ENCODE results near the gene PSMD5. TPM values are rescaled to one million over a fixed set of nuclear protein-coding genes. Genes with fewer than 3 reads are reported as not detected.

The PSMD5 gene
- polyA plus RNA-seq, 1 of the 3 experiments (the other 2 are of a cell fraction), result 13.7 TPM

DNA sequence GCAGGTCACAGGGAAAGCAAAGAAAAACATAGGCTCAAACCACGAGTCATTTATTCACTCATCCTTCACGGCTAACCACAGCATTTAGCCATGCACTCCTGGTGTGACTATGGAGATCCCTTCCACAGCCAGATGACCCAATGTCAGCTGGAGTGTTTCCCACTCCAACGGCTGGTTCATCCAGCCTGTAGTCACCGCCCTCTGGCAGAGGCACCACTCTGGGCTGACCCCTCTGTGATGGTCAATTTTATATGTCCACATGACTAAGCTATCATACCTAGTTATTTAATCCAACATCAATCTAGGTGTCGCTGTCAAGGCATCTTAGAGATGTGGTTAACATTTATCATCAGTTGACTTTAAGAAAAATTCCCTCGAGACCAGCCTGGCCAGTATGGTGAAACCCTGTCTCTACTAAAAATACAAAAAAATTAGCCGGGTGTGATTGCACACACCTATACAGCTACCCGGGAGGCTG is 43.8 kb upstream of the PSMD5 start (continued):
- 0 out of 2 replicates have a peak, but pooled peaks have one; percentile 16 for TF ChIP-seq TEAD4 (IDR thresholded peaks at IDR 0.05; ENCODE audit: borderline replicate concordance, insufficient read depth)
- TF ChIP-seq, protein P1, sequence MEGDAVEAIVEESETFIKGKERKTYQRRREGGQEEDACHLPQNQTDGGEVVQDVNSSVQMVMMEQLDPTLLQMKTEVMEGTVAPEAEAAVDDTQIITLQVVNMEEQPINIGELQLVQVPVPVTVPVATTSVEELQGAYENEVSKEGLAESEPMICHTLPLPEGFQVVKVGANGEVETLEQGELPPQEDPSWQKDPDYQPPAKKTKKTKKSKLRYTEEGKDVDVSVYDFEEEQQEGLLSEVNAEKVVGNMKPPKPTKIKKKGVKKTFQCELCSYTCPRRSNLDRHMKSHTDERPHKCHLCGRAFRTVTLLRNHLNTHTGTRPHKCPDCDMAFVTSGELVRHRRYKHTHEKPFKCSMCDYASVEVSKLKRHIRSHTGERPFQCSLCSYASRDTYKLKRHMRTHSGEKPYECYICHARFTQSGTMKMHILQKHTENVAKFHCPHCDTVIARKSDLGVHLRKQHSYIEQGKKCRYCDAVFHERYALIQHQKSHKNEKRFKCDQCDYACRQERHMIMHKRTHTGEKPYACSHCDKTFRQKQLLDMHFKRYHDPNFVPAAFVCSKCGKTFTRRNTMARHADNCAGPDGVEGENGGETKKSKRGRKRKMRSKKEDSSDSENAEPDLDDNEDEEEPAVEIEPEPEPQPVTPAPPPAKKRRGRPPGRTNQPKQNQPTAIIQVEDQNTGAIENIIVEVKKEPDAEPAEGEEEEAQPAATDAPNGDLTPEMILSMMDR (IDR thresholded peaks at IDR 0.05), result no peak
- TF ChIP-seq, protein P2, sequence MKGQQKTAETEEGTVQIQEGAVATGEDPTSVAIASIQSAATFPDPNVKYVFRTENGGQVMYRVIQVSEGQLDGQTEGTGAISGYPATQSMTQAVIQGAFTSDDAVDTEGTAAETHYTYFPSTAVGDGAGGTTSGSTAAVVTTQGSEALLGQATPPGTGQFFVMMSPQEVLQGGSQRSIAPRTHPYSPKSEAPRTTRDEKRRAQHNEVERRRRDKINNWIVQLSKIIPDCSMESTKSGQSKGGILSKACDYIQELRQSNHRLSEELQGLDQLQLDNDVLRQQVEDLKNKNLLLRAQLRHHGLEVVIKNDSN (IDR thresholded peaks at IDR 0.05; ENCODE audit: borderline replicate concordance, low read depth), result no peak
- TF ChIP-seq TAF1 (IDR thresholded peaks at IDR 0.05; ENCODE audit: borderline replicate concordance, low read depth, low read length), result no peak
- no peak for TF ChIP-seq CHD2 (IDR thresholded peaks at IDR 0.05; ENCODE audit: low read length, partially characterized antibody)
- peak; percentile 77 for TF ChIP-seq TCF12 (IDR thresholded peaks at IDR 0.05)
- TF ChIP-seq GABPA (IDR thresholded peaks at IDR 0.05; ENCODE audit: low read depth), result no peak

DNA sequence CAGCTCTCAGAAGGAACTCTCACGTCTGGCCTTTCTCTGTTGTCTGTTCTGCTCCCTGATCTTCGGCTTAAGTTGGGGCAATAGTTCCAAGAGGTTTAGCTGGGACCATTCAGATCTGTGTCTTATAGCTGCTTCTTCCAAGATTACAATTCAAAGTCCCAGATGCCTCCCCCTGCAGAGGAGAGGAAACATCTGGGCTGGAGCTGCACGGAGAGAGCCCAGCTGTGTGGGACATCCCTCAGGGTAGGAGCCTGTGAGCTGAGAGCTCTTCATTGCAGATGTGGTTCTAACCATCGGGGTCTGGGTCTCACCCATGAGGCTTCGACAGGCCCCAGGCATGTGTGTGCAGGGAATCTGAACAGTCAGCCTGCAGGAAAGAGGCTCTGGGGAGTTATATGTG is 43.2 kb upstream of the PSMD5 start:
- POLR2A ChIA-PET, result interaction anchor here (0.7 kb wide), 1 partner anchor 30 kb away, joined by 4 read pairs; no protein-coding TSS in a partner anchor
- no peaks in the 10 kb centered on the region for H3F3A ChIP-seq (replicated peaks; ENCODE audit: insufficient read depth)
- no peaks in the 10 kb centered on the region for H3K36me3 ChIP-seq (replicated peaks in 1 of 2; ENCODE audit: control insufficient read depth in 1 of 2, insufficient read depth in 2 of 2, low read length in 1 of 2)
- no peaks in the 10 kb centered on the region for H3K9me3 ChIP-seq
- no peaks in the 10 kb centered on the region for H3K9me2 ChIP-seq
- no peak overlapping the region for H3K9ac ChIP-seq
- no peak overlapping the region for H2AFZ ChIP-seq (ENCODE audit: low read depth)
- H4K20me1 ChIP-seq (ENCODE audit: insufficient read depth), result no peaks in the 10 kb centered on the region
- H3K4me3 ChIP-seq (ENCODE audit: low read depth in 2 of 2, low read length in 1 of 2), result no peak overlapping the region
- CTCF ChIA-PET, result interaction anchor here (1.1 to 1.8 kb wide), 5 partner anchors 8 to 50 kb away, joined by 3 to 4 read pairs (median 4); no protein-coding TSS in a partner anchor
- peaks cover 5 to 11% of the 10 kb centered on the region in 2 experiments; a peak in 2 of 4 replicates for H3K4me1 ChIP-seq (ENCODE audit: control insufficient read depth in 1 of 2, insufficient read depth in 2 of 2, low read depth in 1 of 2, low read length in 1 of 2)
- H3K79me2 ChIP-seq (ENCODE audit: insufficient read depth), result no peaks in the 10 kb centered on the region
- H3K27ac ChIP-seq (ENCODE audit: low read depth in 2 of 2, low read length in 1 of 2), result no peak overlapping the region
- TF ChIP-seq RFX5 (IDR thresholded peaks at IDR 0.05; ENCODE audit: low read length), result no peak
- TF ChIP-seq GABPA (IDR thresholded peaks at IDR 0.05; ENCODE audit: low read depth), result no peak
- no peak for TF ChIP-seq NRF1 (IDR thresholded peaks at IDR 0.05; ENCODE audit: low read depth, low read length)
- TF ChIP-seq POLR2AphosphoS5 (IDR thresholded peaks at IDR 0.05; ENCODE audit: low read depth, low read length), result no peak
- peak; percentile 50 for DNase-seq
- no peaks in the 10 kb centered on the region for H3K27me3 ChIP-seq (ENCODE audit: insufficient read depth)
- WGBS (ENCODE audit: low lambda C conversion rate), result 69% methylated on average over 5 of the region's 5 CpGs
- no peak overlapping the region for H3K4me2 ChIP-seq

DNA sequence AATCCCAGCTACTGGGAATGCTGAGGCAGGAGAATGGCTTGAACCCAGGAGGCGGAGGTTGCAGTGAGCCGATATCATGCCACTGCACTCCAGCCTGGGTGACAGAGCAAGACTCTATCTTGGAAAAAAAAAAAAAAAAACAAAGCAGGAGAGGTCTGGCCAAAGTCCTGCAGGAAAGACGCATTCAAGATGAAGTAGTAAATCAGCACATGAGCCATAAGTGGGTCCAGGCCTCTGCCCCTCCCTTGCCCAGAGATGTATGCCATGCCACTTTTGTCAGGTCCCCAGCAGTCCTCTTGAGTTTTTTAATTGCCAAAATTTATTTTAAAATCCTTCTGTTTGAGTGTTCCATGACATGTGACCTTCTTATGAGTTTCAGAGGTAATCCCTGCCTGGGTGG is 42.7 kb upstream of the PSMD5 start:
- Histone ChIP-seq H2AFZ (ENCODE audit: low read depth) (no peak overlapping the region), H3K79me2 (ENCODE audit: insufficient read depth) (no peaks in the 10 kb centered on the region), H3K4me1 (ENCODE audit: control insufficient read depth in 1 of 2, insufficient read depth in 2 of 2, low read depth in 1 of 2, low read length in 1 of 2) (peaks cover 5 to 11% of the 10 kb centered on the region in 2 experiments; a peak in 2 of 4 replicates), H3K4me2 (no peak overlapping the region), H3K4me3 (ENCODE audit: low read depth in 2 of 2, low read length in 1 of 2) (no peak overlapping the region), H3K9me2 (no peaks in the 10 kb centered on the region), H4K20me1 (ENCODE audit: insufficient read depth) (no peaks in the 10 kb centered on the region), H3K27ac (ENCODE audit: low read depth in 2 of 2, low read length in 1 of 2) (no peak overlapping the region), H3K36me3 (replicated peaks in 1 of 2; ENCODE audit: control insufficient read depth in 1 of 2, insufficient read depth in 2 of 2, low read length in 1 of 2) (no peaks in the 10 kb centered on the region), H3K9ac (no peak overlapping the region), H3K9me3 (no peaks in the 10 kb centered on the region), H3F3A (replicated peaks; ENCODE audit: insufficient read depth) (no peaks in the 10 kb centered on the region), H3K27me3 (ENCODE audit: insufficient read depth) (no peaks in the 10 kb centered on the region)
- ChIA-PET CTCF (interaction anchor here (1.1 to 1.8 kb wide), 4 partner anchors 8 to 51 kb away, joined by 3 to 4 read pairs (median 4); no protein-coding TSS in a partner anchor), POLR2A (interaction anchor here (0.7 kb wide), 1 partner anchor 31 kb away, joined by 4 read pairs; no protein-coding TSS in a partner anchor)
- 76% methylated on average over 3 of the region's 3 CpGs for WGBS (ENCODE audit: low lambda C conversion rate)
- DNase-seq, result no peak
- TF ChIP-seq, protein P3, sequence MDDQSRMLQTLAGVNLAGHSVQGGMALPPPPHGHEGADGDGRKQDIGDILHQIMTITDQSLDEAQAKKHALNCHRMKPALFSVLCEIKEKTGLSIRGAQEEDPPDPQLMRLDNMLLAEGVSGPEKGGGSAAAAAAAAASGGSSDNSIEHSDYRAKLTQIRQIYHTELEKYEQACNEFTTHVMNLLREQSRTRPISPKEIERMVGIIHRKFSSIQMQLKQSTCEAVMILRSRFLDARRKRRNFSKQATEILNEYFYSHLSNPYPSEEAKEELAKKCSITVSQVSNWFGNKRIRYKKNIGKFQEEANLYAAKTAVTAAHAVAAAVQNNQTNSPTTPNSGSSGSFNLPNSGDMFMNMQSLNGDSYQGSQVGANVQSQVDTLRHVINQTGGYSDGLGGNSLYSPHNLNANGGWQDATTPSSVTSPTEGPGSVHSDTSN (IDR thresholded peaks at IDR 0.05), result no peak
- TF ChIP-seq RAD21 (IDR thresholded peaks at IDR 0.05; ENCODE audit: low read length) (no peak), RFX5 (IDR thresholded peaks at IDR 0.05; ENCODE audit: low read length) (no peak), NRF1 (IDR thresholded peaks at IDR 0.05; ENCODE audit: low read depth, low read length) (no peak), YY1 (IDR thresholded peaks at IDR 0.05; ENCODE audit: low read depth) (no peak)
- TF ChIP-seq, protein P4, sequence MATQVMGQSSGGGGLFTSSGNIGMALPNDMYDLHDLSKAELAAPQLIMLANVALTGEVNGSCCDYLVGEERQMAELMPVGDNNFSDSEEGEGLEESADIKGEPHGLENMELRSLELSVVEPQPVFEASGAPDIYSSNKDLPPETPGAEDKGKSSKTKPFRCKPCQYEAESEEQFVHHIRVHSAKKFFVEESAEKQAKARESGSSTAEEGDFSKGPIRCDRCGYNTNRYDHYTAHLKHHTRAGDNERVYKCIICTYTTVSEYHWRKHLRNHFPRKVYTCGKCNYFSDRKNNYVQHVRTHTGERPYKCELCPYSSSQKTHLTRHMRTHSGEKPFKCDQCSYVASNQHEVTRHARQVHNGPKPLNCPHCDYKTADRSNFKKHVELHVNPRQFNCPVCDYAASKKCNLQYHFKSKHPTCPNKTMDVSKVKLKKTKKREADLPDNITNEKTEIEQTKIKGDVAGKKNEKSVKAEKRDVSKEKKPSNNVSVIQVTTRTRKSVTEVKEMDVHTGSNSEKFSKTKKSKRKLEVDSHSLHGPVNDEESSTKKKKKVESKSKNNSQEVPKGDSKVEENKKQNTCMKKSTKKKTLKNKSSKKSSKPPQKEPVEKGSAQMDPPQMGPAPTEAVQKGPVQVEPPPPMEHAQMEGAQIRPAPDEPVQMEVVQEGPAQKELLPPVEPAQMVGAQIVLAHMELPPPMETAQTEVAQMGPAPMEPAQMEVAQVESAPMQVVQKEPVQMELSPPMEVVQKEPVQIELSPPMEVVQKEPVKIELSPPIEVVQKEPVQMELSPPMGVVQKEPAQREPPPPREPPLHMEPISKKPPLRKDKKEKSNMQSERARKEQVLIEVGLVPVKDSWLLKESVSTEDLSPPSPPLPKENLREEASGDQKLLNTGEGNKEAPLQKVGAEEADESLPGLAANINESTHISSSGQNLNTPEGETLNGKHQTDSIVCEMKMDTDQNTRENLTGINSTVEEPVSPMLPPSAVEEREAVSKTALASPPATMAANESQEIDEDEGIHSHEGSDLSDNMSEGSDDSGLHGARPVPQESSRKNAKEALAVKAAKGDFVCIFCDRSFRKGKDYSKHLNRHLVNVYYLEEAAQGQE (IDR thresholded peaks at IDR 0.05; ENCODE audit: low read depth, low read length), result no peak
- TF ChIP-seq, protein P5, sequence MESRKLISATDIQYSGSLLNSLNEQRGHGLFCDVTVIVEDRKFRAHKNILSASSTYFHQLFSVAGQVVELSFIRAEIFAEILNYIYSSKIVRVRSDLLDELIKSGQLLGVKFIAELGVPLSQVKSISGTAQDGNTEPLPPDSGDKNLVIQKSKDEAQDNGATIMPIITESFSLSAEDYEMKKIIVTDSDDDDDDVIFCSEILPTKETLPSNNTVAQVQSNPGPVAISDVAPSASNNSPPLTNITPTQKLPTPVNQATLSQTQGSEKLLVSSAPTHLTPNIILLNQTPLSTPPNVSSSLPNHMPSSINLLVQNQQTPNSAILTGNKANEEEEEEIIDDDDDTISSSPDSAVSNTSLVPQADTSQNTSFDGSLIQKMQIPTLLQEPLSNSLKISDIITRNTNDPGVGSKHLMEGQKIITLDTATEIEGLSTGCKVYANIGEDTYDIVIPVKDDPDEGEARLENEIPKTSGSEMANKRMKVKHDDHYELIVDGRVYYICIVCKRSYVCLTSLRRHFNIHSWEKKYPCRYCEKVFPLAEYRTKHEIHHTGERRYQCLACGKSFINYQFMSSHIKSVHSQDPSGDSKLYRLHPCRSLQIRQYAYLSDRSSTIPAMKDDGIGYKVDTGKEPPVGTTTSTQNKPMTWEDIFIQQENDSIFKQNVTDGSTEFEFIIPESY (IDR thresholded peaks at IDR 0.05; ENCODE audit: borderline replicate concordance, low read depth), result no peak

Measured in SK-N-SH (cell line).